ENCODE data around the gene FOCAD.

The FOCAD gene

DNA sequence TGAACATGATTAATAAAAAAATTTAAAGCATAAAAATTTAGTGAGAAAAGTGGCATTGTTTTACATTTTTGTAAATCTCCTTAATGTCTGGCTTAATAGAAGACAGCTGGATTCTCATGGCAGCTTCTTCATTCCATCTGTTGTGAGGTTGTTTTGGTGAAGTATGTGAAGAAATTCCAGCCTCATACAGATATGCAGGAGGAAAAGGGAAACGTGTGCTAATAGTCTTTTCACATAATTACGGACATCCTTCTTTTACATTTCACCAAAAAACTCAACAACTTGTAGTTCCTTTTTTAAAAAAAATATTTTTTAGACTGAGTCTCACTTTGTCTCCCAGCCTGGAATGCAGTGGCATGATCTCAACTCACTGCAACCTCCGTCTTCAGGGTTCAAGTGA is 300.4 kb downstream of the FOCAD start:
- no peaks in the 10 kb centered on the region for H3F3A ChIP-seq (ENCODE audit: control insufficient read depth, insufficient read depth)
- TF ChIP-seq EZH2phosphoT487 (IDR thresholded peaks at IDR 0.05; ENCODE audit: borderline replicate concordance, low read length): no peak
- TF ChIP-seq, protein P1, sequence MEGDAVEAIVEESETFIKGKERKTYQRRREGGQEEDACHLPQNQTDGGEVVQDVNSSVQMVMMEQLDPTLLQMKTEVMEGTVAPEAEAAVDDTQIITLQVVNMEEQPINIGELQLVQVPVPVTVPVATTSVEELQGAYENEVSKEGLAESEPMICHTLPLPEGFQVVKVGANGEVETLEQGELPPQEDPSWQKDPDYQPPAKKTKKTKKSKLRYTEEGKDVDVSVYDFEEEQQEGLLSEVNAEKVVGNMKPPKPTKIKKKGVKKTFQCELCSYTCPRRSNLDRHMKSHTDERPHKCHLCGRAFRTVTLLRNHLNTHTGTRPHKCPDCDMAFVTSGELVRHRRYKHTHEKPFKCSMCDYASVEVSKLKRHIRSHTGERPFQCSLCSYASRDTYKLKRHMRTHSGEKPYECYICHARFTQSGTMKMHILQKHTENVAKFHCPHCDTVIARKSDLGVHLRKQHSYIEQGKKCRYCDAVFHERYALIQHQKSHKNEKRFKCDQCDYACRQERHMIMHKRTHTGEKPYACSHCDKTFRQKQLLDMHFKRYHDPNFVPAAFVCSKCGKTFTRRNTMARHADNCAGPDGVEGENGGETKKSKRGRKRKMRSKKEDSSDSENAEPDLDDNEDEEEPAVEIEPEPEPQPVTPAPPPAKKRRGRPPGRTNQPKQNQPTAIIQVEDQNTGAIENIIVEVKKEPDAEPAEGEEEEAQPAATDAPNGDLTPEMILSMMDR (IDR thresholded peaks at IDR 0.05; ENCODE audit: low read depth, low read length, poor library complexity, severe bottlenecking): no peak
- no peak overlapping the region for H3K4me2 ChIP-seq (ENCODE audit: low read length)
- peaks cover 50% of the 10 kb centered on the region for H3K4me1 ChIP-seq (ENCODE audit: control insufficient read depth, low read length)
- H4K20me1 ChIP-seq (ENCODE audit: control insufficient read depth, insufficient read depth, low read depth, low read length): no peaks in the 10 kb centered on the region
- H3K27me3 ChIP-seq (ENCODE audit: control insufficient read depth, low read length): no peaks in the 10 kb centered on the region
- H3K9me3 ChIP-seq (ENCODE audit: control insufficient read depth, insufficient read depth, low read length): no peaks in the 10 kb centered on the region
- no peaks in the 10 kb centered on the region for H3K36me3 ChIP-seq (ENCODE audit: control insufficient read depth, low read length)
- H3K79me2 ChIP-seq (ENCODE audit: control insufficient read depth, low read length): no peaks in the 10 kb centered on the region
- H3K4me3 ChIP-seq (ENCODE audit: low read length): no peak overlapping the region
- no peak overlapping the region for H3K27ac ChIP-seq (ENCODE audit: low read depth, low read length)
- H3K9me2 ChIP-seq (replicated peaks; ENCODE audit: control insufficient read depth, low read length): no peaks in the 10 kb centered on the region

DNA sequence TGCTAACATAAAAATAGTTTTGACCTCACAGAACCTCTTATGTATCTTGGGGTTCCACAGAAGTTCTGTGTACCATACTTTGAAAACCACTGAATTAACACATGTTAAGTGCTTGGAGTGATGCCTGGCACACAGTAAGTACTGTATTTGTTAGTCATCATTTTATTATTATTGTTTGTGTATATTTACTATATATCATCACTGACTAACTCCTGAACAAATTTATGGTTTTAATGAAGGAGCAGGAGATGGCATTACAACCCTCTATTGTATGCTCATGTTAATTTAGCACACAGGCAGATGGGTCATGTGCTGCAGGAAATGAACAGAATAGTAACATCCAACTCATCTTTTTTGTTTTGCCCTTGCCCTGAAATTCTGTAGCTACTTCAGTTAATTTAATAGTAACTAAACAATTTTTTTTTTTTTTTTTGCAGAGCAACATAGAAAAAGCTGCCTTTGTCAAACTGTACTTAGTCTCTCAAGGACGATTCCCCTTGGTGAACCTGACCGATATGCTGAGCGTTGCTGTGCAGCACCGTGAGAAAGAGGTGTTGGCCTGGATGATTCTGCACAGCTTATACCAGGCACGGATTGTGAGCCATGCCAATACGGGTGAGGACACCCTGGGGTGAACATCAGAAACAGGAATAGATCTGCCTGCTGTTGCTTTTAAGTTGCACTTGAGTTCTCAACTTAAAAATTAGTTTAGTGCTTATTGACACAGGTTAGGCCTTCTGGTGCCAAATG is 302.0 kb downstream of the FOCAD start:
- TF ChIP-seq, protein P1 (IDR thresholded peaks at IDR 0.05; ENCODE audit: low read depth, low read length, poor library complexity, severe bottlenecking): no peak
- no peak for TF ChIP-seq EZH2phosphoT487 (IDR thresholded peaks at IDR 0.05; ENCODE audit: borderline replicate concordance, low read length)
- no peaks in the 10 kb centered on the region for H3K27me3 ChIP-seq (ENCODE audit: control insufficient read depth, low read length)
- H3K4me2 ChIP-seq (ENCODE audit: low read length): no peak overlapping the region
- no peaks in the 10 kb centered on the region for H3K36me3 ChIP-seq (ENCODE audit: control insufficient read depth, low read length)
- H3K9me2 ChIP-seq (replicated peaks; ENCODE audit: control insufficient read depth, low read length): no peaks in the 10 kb centered on the region
- no peak overlapping the region for H3K27ac ChIP-seq (ENCODE audit: low read depth, low read length)
- H3K4me1 ChIP-seq (ENCODE audit: control insufficient read depth, low read length): peaks cover 58% of the 10 kb centered on the region
- no peaks in the 10 kb centered on the region for H3K9me3 ChIP-seq (ENCODE audit: control insufficient read depth, insufficient read depth, low read length)
- H3F3A ChIP-seq (ENCODE audit: control insufficient read depth, insufficient read depth): no peaks in the 10 kb centered on the region
- no peaks in the 10 kb centered on the region for H4K20me1 ChIP-seq (ENCODE audit: control insufficient read depth, insufficient read depth, low read depth, low read length)
- no peak overlapping the region for H3K4me3 ChIP-seq (ENCODE audit: low read length)
- H3K79me2 ChIP-seq (ENCODE audit: control insufficient read depth, low read length): no peaks in the 10 kb centered on the region

DNA sequence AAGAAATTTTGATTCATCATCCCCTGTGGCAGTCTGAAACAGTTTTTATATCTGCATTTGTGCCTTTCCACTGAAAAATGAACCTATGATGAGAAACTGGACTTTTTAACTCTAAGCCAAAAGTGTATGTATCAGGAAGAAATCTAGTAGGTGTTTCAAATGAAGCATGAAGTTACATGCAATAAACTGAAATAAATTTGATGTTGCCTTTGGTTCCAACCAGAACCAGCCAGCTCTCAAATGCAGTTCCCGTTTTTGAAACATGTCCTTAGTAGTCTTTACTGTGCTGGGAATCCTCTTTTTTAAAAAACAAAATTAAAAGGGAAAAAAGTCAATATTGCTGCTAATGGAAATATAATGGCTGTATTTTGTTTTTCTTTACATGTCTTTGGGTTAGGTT is 303.5 kb downstream of the FOCAD start:
- Histone ChIP-seq H3K36me3 (ENCODE audit: control insufficient read depth, low read length) (no peaks in the 10 kb centered on the region), H3K9me2 (replicated peaks; ENCODE audit: control insufficient read depth, low read length) (no peaks in the 10 kb centered on the region), H3K27ac (ENCODE audit: low read depth, low read length) (no peak overlapping the region), H3K4me3 (ENCODE audit: low read length) (no peak overlapping the region), H3K27me3 (ENCODE audit: control insufficient read depth, low read length) (no peaks in the 10 kb centered on the region), H3K79me2 (ENCODE audit: control insufficient read depth, low read length) (no peaks in the 10 kb centered on the region), H3F3A (ENCODE audit: control insufficient read depth, insufficient read depth) (no peaks in the 10 kb centered on the region), H3K4me1 (ENCODE audit: control insufficient read depth, low read length) (peaks cover 48% of the 10 kb centered on the region), H4K20me1 (ENCODE audit: control insufficient read depth, insufficient read depth, low read depth, low read length) (no peaks in the 10 kb centered on the region), H3K4me2 (ENCODE audit: low read length) (no peak overlapping the region), H3K9me3 (ENCODE audit: control insufficient read depth, insufficient read depth, low read length) (no peaks in the 10 kb centered on the region)
- TF ChIP-seq, protein P1 (IDR thresholded peaks at IDR 0.05; ENCODE audit: low read depth, low read length, poor library complexity, severe bottlenecking): no peak
- TF ChIP-seq EZH2phosphoT487 (IDR thresholded peaks at IDR 0.05; ENCODE audit: borderline replicate concordance, low read length): no peak

All from DOHH2 (cell line).